CD14-positive monocyte (primary cell): ENCODE results near the gene DGKI. TPM values are rescaled to one million over a fixed set of nuclear protein-coding genes. Genes with fewer than 3 reads are reported as not detected.

Experiments
- DNase-seq, 3 donors: peaks; one replicate each; pipeline ENCODE4 v3.0.0-alpha.2; 2011 to 2022
- H2AFZ ChIP-seq: 2 replicates; pipeline ENCODE4 v1.6.0; 2012; ENCODE audit warnings: mild to moderate bottlenecking, low read depth, low read length, inconsistent platforms; ENCODE audit not compliant: insufficient read depth, poor library complexity, severe bottlenecking
- H3K27ac ChIP-seq, 2 donors: 1 replicate in 1 of 2; 2 replicates in 1 of 2; pipeline ENCODE4 v1.5.1; 2012 to 2013; ENCODE audit warnings: low read length in 2 of 2, control low read depth in 1 of 2, inconsistent platforms in 1 of 2, low read depth in 1 of 2, mild to moderate bottlenecking in 1 of 2
- H3K27me3 ChIP-seq, 2 donors: one replicate each; pipeline versions ENCODE4 v1.6.0 to v1.6.1; 2011 to 2013; ENCODE audit warnings: low read length in 2 of 2; ENCODE audit not compliant: control insufficient read depth in 2 of 2, insufficient read depth in 2 of 2
- H3K36me3 ChIP-seq, 2 donors: replicated peaks in 1 of 2; 1 replicate in 1 of 2; 2 replicates in 1 of 2; pipeline versions ENCODE4 v1.5.1 to v1.6.1; 2012 to 2013; ENCODE audit warnings: low read length in 2 of 2, control low read depth in 1 of 2, inconsistent platforms in 1 of 2, mild to moderate bottlenecking in 1 of 2; ENCODE audit not compliant: insufficient read depth in 2 of 2, control insufficient read depth in 1 of 2
- H3K4me1 ChIP-seq, 2 donors: 1 replicate in 1 of 2; 2 replicates in 1 of 2; pipeline versions ENCODE4 v1.5.1 to v1.6.1; 2012 to 2013; ENCODE audit warnings: low read length in 2 of 2, control low read depth in 1 of 2, inconsistent platforms in 1 of 2, mild to moderate bottlenecking in 1 of 2, moderate library complexity in 1 of 2; ENCODE audit not compliant: insufficient read depth in 2 of 2, control insufficient read depth in 1 of 2
- H3K4me2 ChIP-seq: replicated peaks from 2 replicates; pipeline ENCODE3; 2012; ENCODE audit warnings: low read length, moderate library complexity, mild to moderate bottlenecking; ENCODE audit not compliant: poor library complexity, severe bottlenecking; ENCODE audit errors: extremely low read depth
- H3K4me3 ChIP-seq, 3 experiments: fragments of 200-600 bp in 1 of 3; sonication (generic) in 1 of 3; replicated peaks in 1 of 3; 1 replicate in 2 of 3; 2 replicates in 1 of 3; pipeline ENCODE4 v1.5.1; 2011 to 2013; ENCODE audit warnings: low read length in 3 of 3, mild to moderate bottlenecking in 3 of 3, control low read depth in 2 of 3, low read depth in 2 of 3, inconsistent platforms in 1 of 3, moderate library complexity in 1 of 3
- H3K79me2 ChIP-seq: 2 replicates; pipeline ENCODE4 v1.6.0; 2012; ENCODE audit warnings: mild to moderate bottlenecking, control low read depth, inconsistent platforms, low read length, moderate library complexity; ENCODE audit not compliant: insufficient read depth
- H3K9ac ChIP-seq: 2 replicates; pipeline ENCODE4 v1.6.0; 2017; ENCODE audit warnings: low read length, mild to moderate bottlenecking; ENCODE audit not compliant: insufficient read depth, poor library complexity, severe bottlenecking
- H3K9me3 ChIP-seq, 2 donors: replicated peaks in 1 of 2; 1 replicate in 1 of 2; 2 replicates in 1 of 2; pipeline versions ENCODE4 v1.5.1 to v1.6.1; 2012 to 2013; ENCODE audit warnings: low read length in 2 of 2, control low read depth in 1 of 2; ENCODE audit not compliant: control insufficient read depth in 1 of 2, insufficient read depth in 1 of 2
- H4K20me1 ChIP-seq: 2 replicates; pipeline ENCODE4 v1.6.0; 2012; ENCODE audit warnings: mild to moderate bottlenecking, low read length, control low read depth, moderate library complexity; ENCODE audit not compliant: insufficient read depth
- H3K27ac Mint-ChIP-seq, 7 donors: one replicate each; pipeline ENCODE4 v1.8.0; 2020; ENCODE audit warnings: mild to moderate bottlenecking in 7 of 7, mixed read lengths in 7 of 7, moderate library complexity in 6 of 7, inconsistent platforms in 2 of 7
- H3K27me3 Mint-ChIP-seq, 3 donors: one replicate each; pipeline ENCODE4 v1.8.0; 2021 to 2022; ENCODE audit warnings: low read depth in 3 of 3, mild to moderate bottlenecking in 3 of 3, mixed read lengths in 3 of 3, moderate library complexity in 3 of 3, inconsistent platforms in 1 of 3
- H3K36me3 Mint-ChIP-seq, 2 donors: one replicate each; pipeline ENCODE4 v1.8.0; 2020; ENCODE audit warnings: mixed read lengths in 2 of 2, inconsistent platforms in 1 of 2, mild to moderate bottlenecking in 1 of 2
- H3K4me1 Mint-ChIP-seq: one replicate; pipeline ENCODE4 v1.8.0; 2020; ENCODE audit warnings: mild to moderate bottlenecking, mixed read lengths
- H3K4me3 Mint-ChIP-seq, 2 donors: one replicate each; pipeline ENCODE4 v1.8.0; 2020; ENCODE audit warnings: mild to moderate bottlenecking in 2 of 2, mixed read lengths in 2 of 2, moderate library complexity in 1 of 2
- H3K9me3 Mint-ChIP-seq, 7 donors: one replicate each; pipeline ENCODE4 v1.8.0; 2020 to 2022; ENCODE audit warnings: mixed read lengths in 7 of 7, mild to moderate bottlenecking in 6 of 7, moderate library complexity in 6 of 7, inconsistent platforms in 2 of 7
- WGBS: methylation state at CpG from one replicate; pipeline ENCODE4 v1.1.5; 2013; ENCODE audit warnings: missing lambda C conversion rate; ENCODE audit not compliant: insufficient coverage; 5-methylcytosine and 5-hydroxymethylcytosine counted together
- intact Hi-C, 2 donors: fragments of 100-400 bp; cut with micrococcal nuclease; formaldehyde crosslinking; loops; one replicate each; pipeline versions ENCODE4 v1.15.0 to v1.15.1; 2023
- polyA plus RNA-seq, 3 donors: library from polyadenylated mRNA; depleted of rRNA in 1 of 3; unstranded in 2 of 3; stranded (reverse) in 1 of 3; fragments of 300-500 nt in 2 of 3; fragments of >200 nt in 1 of 3; fragmentation: Illumina TruSeq in 2 of 3; gene quantifications; 1 replicate in 2 of 3; 2 replicates in 1 of 3; pipeline ENCODE4 v1.2.3, GENCODE V29; 2012 to 2021
- TF ChIP-seq, protein P1 (sequence below): fragments of 200-600 bp; IDR thresholded peaks from one replicate; pipeline ENCODE4 v1.8.0; 2022; ENCODE audit warnings: antibody characterized with exemption, mild to moderate bottlenecking

Gene DGKI
- polyA plus RNA-seq, 3 donors, result not detected

GRCh38 chr7:137694405-137694804 lies 152.4 kb downstream of the DGKI start:
- H3K4me2 ChIP-seq, result no peak overlapping the region
- no peak overlapping the region for H3K27ac ChIP-seq
- no peaks in the 10 kb centered on the region for H3K79me2 ChIP-seq
- DNase-seq, result no peak
- no peaks in the 10 kb centered on the region for H4K20me1 ChIP-seq
- H3K9me3 ChIP-seq, result no peaks in the 10 kb centered on the region
- WGBS, result 50% methylated on average over 1 of the region's 2 CpGs
- no peak overlapping the region for H3K4me3 Mint-ChIP-seq
- H2AFZ ChIP-seq, result no peak overlapping the region
- no peak overlapping the region for H3K4me3 ChIP-seq
- no peak overlapping the region for H3K27ac Mint-ChIP-seq
- TF ChIP-seq, protein P1, sequence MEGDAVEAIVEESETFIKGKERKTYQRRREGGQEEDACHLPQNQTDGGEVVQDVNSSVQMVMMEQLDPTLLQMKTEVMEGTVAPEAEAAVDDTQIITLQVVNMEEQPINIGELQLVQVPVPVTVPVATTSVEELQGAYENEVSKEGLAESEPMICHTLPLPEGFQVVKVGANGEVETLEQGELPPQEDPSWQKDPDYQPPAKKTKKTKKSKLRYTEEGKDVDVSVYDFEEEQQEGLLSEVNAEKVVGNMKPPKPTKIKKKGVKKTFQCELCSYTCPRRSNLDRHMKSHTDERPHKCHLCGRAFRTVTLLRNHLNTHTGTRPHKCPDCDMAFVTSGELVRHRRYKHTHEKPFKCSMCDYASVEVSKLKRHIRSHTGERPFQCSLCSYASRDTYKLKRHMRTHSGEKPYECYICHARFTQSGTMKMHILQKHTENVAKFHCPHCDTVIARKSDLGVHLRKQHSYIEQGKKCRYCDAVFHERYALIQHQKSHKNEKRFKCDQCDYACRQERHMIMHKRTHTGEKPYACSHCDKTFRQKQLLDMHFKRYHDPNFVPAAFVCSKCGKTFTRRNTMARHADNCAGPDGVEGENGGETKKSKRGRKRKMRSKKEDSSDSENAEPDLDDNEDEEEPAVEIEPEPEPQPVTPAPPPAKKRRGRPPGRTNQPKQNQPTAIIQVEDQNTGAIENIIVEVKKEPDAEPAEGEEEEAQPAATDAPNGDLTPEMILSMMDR, result no peak
- H3K9me3 Mint-ChIP-seq, result peaks cover 0 to 2% (median 0%) of the 10 kb centered on the region in 7 donors
- no peaks in the 10 kb centered on the region for H3K27me3 ChIP-seq
- no peaks in the 10 kb centered on the region for H3K36me3 ChIP-seq
- intact Hi-C loops, result no loop called here
- no peaks in the 10 kb centered on the region for H3K36me3 Mint-ChIP-seq
- H3K9ac ChIP-seq, result no peak overlapping the region
- H3K4me1 ChIP-seq, result no peaks in the 10 kb centered on the region
- no peaks in the 10 kb centered on the region for H3K4me1 Mint-ChIP-seq
- peaks cover 0 to 7% (median 5%) of the 10 kb centered on the region in 3 donors for H3K27me3 Mint-ChIP-seq

- H3K27me3 ChIP-seq, result no peaks in the 10 kb centered on the region
- H3K36me3 ChIP-seq, result no peaks in the 10 kb centered on the region
- TF ChIP-seq, protein P1, result no peak
- H3K4me3 ChIP-seq, result no peak overlapping the region
- H4K20me1 ChIP-seq, result no peaks in the 10 kb centered on the region
- no peak overlapping the region for H3K27ac ChIP-seq
- H3K9me3 ChIP-seq, result no peaks in the 10 kb centered on the region
- Mint-ChIP-seq H3K4me1 (no peaks in the 10 kb centered on the region), H3K27ac (no peak overlapping the region), H3K36me3 (no peaks in the 10 kb centered on the region), H3K27me3 (peaks cover 0 to 7% (median 5%) of the 10 kb centered on the region in 3 donors), H3K9me3 (peaks cover 0 to 2% (median 0%) of the 10 kb centered on the region in 7 donors), H3K4me3 (no peak overlapping the region)
- H3K4me1 ChIP-seq, result no peaks in the 10 kb centered on the region
- no peak for DNase-seq
- H3K4me2 ChIP-seq, result no peak overlapping the region
- intact Hi-C loops, result no loop called here
- H3K79me2 ChIP-seq, result no peaks in the 10 kb centered on the region
- no peak overlapping the region for H2AFZ ChIP-seq
- no peak overlapping the region for H3K9ac ChIP-seq
- WGBS, result 60% methylated on average over 1 of the region's 4 CpGs
Measured at GRCh38 chr7:137692399-137692798, 154.4 kb downstream of the DGKI start.
